Renal cortex interstitium (tissue), 11 donors: ENCODE data around the gene LIF. TPM values are rescaled to one million over a fixed set of nuclear protein-coding genes. Genes with fewer than 3 reads are reported as not detected.
"Not testable (repeated sequence)": the region's sequence is repeated elsewhere in the genome, so short reads cannot be mapped to it uniquely, and the experiment has no call there.

Experiments
- DNase-seq, 11 donors: peaks; one replicate each; pipeline ENCODE4 v3.0.0-alpha.2; 2013; ENCODE audit warnings: low read depth in 9 of 11, low spot score in 4 of 11; ENCODE audit errors: extremely low read depth in 1 of 11
- polyA plus RNA-seq, 3 donors: library from polyadenylated mRNA; unstranded; fragments of 120-200 nt; gene quantifications; one replicate each; pipeline ENCODE4 v1.2.1, GENCODE V29; 2013; ENCODE audit not compliant: insufficient read length in 3 of 3

Gene LIF
- polyA plus RNA-seq, 3 donors, result 1.7 to 2.9 (median 2.3) TPM

- DNase-seq, result not testable (repeated sequence)
These were observed 45.7 kb downstream of the LIF start for GRCh38 chr22:30200905-30201304.

GRCh38 chr22:30198921-30199320 lies 47.6 kb downstream of the LIF start:
- no peak for DNase-seq

- no peak for DNase-seq
These were observed 48.3 kb downstream of the LIF start for GRCh38 chr22:30198152-30198825.

- DNase-seq, result no peak
These were observed 49.2 kb downstream of the LIF start for GRCh38 chr22:30197389-30197788.

- DNase-seq, result no peak
These were observed 49.7 kb downstream of the LIF start for GRCh38 chr22:30196880-30197336.

- DNase-seq, result peak in 10 of 11 donors; percentile 68 to 89 (median 84)
These were observed 50.2 kb downstream of the LIF start for GRCh38 chr22:30196141-30196879.

- peak in 2 of 11 donors; percentile 57 to 58 for DNase-seq
These were observed 51.1 kb downstream of the LIF start for GRCh38 chr22:30195245-30196140.

GRCh38 chr22:30193031-30193775 lies 53.4 kb downstream of the LIF start:
- DNase-seq, result no peak

GRCh38 chr22:30192427-30192826 lies 54.1 kb downstream of the LIF start:
- DNase-seq, result no peak

- DNase-seq, result no peak
These were observed 55.4 kb downstream of the LIF start for GRCh38 chr22:30191040-30191701.

- DNase-seq, result no peak
These were observed 56.0 kb downstream of the LIF start for GRCh38 chr22:30190574-30190973.

Other genes starting within 250 kb of the LIF start
- gene HORMAD2, start 166.3 kb downstream of the LIF start, polyA plus RNA-seq, result under 1 TPM in 1 of 3 donors, not detected in 2; 0.10 TPM
- gene OSM, start 20.1 kb upstream of the LIF start, polyA plus RNA-seq, result under 1 TPM; 0.10 to 0.45 (median 0.37) TPM
- gene CASTOR1, start 42.7 kb upstream of the LIF start, polyA plus RNA-seq, result 10 to 100 TPM in 2 of 3 donors, 1 to 10 TPM in 1; 7.6 to 13.2 (median 13.0) TPM
- gene TBC1D10A, start 80.2 kb upstream of the LIF start, polyA plus RNA-seq, result 10 to 100 TPM in 2 of 3 donors, 1 to 10 TPM in 1; 9.3 to 19.3 (median 15.9) TPM
- 100 to 1,000 TPM; 137 to 159 (median 156) TPM for gene SF3A1, start 110.1 kb upstream of the LIF start, polyA plus RNA-seq
- gene CCDC157, start 110.2 kb upstream of the LIF start, polyA plus RNA-seq, result 10 to 100 TPM in 1 of 3 donors, 1 to 10 TPM in 2; 5.6 to 10.1 (median 6.9) TPM
- gene RNF215, start 140.7 kb upstream of the LIF start, polyA plus RNA-seq, result 10 to 100 TPM; 16.8 to 24.8 (median 23.7) TPM
- gene SEC14L2, start 150.3 kb upstream of the LIF start, polyA plus RNA-seq, result 10 to 100 TPM in 1 of 3 donors, 1 to 10 TPM in 2; 4.9 to 10.3 (median 6.2) TPM
- gene MTFP1, start 179.0 kb upstream of the LIF start, polyA plus RNA-seq, result 10 to 100 TPM in 2 of 3 donors, 1 to 10 TPM in 1; 9.9 to 15.1 (median 14.8) TPM
- gene SEC14L3, start 225.3 kb upstream of the LIF start, polyA plus RNA-seq, result under 1 TPM in 1 of 3 donors, not detected in 2; 0.04 TPM